Measurements from ENCODE around the gene FRY.

DNA sequence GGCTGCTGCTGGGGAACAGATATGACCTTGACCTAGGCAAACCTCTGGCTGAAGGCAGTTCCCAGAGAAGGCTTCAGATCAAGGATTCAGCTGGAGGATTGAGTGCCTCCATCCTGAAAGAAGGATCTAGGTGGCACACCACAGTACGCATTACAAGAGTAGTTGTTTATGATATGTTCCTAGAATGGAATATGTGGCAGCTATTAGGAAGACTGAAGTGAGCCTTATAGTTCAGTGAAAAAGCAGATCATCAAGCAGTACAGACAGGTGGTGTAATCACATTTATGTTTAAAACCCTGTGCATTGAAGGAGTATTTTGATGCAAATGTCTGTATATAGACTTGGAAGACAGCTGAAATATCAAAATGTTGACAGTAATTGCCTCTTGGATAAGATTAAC, 167.6 kb downstream of the FRY start:
- TF ChIP-seq, protein P1, sequence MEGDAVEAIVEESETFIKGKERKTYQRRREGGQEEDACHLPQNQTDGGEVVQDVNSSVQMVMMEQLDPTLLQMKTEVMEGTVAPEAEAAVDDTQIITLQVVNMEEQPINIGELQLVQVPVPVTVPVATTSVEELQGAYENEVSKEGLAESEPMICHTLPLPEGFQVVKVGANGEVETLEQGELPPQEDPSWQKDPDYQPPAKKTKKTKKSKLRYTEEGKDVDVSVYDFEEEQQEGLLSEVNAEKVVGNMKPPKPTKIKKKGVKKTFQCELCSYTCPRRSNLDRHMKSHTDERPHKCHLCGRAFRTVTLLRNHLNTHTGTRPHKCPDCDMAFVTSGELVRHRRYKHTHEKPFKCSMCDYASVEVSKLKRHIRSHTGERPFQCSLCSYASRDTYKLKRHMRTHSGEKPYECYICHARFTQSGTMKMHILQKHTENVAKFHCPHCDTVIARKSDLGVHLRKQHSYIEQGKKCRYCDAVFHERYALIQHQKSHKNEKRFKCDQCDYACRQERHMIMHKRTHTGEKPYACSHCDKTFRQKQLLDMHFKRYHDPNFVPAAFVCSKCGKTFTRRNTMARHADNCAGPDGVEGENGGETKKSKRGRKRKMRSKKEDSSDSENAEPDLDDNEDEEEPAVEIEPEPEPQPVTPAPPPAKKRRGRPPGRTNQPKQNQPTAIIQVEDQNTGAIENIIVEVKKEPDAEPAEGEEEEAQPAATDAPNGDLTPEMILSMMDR (IDR thresholded peaks at IDR 0.05) = no peak
- no peak for TF ChIP-seq POLR2A (IDR thresholded peaks at IDR 0.05)
